ENCODE measurements around the gene CCDC38.
"Not testable (repeated sequence)": the region's sequence is repeated elsewhere in the genome, so short reads cannot be mapped to it uniquely, and the experiment has no call there.

Gene CCDC38

DNA sequence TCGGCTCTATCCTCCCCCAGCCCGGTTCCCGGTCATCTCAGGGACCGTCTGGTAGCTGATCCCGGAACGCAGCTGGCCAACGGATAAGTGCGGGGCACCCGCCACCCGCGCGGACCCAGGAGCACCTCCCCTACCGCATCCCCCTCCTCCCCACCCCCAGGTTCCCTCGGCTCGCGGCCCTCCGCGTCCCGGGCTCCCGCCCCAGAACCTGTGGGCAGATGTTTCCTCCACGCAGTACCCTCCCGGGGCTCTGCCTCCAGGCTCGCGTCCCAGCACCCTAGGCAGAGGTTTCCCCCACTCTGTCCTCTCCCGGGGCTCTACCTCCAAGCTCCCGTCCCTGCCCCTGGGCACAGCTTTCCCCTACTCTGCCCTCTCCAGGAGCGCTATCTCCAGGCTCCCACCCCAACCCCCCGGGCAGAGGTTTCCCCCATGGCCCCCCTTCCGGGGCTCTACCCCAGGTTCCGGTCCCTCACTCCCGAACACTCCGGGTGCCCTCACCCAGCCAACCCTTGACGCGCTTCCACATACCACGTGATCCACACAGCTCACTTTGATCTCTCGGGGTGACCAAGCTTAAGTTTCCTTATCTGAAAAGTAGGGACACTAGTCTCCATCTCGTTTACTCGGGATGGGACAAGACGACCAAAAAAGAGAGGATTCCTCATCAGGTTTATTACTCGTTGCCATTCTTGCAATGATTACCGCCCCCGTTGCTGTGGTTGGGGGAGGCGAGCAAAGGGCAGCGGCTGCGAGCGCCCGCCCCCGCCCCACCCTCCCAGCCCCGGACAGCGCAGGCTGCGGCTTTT lies at the start of gene CCDC38:
Gene CCDC38, minus strand, starts transcription at position 91 of the 806 bp plus-strand sequence. CDS start 6,105 bp downstream, outside the sequence.
- peak; percentile 87 for DNase-seq (ENCODE audit: low spot score)

DNA sequence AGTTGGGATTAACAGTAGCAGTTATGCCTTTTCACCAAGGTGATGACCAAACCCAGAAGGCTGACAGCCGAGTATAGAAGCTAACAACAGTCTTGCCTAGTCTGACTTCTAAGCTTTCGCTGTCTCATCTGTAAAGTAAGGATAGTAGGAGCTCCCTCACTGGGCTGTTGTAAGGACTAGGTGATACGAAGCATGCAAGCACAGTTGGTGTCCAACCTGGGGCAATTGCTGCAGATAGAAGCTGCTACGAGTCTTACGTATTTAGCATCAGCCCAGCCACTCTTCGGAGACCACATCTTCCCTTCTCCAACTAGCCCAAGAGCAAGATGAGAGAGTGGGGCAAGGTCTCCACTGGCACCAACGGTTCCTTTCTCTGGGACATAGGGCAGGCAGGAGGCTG lies 47.7 kb upstream of the CCDC38 start:
- DNase-seq (ENCODE audit: low spot score), result no peak

DNA sequence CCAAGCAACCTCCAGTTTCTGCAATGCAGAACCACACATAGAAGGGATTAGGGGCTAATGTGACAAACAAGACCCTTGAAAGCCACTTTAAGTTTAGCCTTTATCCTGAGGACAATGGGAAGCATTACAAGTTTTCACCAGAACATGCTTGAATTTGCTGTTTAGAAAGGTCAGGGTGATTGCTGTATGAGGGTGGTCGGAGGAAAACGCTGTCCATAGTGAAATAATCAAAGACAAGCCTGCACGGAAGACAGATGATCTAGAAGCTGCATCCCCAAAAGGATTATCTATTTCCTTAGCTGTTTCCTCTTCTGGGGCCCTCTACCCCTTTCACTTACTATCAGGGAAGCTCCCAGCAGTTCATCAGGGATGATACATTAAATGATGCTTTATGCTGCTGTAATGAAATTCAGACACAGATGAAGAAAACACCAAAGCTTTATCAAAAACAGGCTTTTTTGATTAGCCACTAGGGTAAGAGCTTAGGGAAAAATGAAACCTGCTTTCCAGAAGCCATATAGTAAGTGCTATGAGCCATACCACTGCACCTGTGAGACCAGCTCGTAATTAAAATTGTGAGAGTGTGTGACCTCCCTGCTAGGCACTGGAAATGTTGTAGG lies 47.2 kb upstream of the CCDC38 start:
- DNase-seq (ENCODE audit: low spot score), result no peak

DNA sequence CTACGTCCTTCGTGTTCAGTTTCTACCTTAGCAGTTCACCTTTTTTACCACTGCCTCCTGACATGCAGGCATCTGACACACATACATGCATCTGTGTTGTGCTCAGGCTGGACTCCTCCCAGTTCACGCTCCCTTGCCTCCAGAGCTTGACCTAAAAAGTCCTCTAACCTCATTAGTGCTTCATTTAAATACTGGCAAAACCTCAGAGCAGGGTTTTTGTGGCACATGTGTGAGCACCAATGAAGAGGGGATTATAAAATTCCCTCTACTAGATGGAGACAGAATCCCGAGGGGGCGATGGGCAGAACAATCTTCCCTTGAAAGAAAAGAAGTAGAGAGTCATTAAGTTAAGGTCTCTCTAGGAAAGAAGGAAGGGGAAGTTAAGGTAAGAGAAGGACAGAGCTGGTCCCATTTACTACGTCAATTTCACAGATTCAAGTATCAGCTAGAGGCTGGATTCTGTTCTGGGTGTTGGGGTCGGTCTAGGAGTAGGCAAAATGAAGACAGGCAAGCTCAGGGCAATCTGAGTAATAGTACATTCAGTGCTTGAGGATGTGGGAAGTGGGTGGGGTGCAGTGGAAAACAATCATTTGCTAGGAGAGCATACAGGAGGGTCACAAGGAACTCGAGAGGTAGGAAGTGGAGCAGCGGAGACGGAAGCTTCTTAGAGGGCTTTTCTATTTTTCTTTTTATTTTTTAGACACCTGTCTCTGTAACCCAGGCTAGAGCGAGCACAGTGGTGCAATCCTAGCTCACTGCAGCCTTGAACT lies 46.3 kb upstream of the CCDC38 start:
- DNase-seq (ENCODE audit: low spot score), result peak; percentile 13

DNA sequence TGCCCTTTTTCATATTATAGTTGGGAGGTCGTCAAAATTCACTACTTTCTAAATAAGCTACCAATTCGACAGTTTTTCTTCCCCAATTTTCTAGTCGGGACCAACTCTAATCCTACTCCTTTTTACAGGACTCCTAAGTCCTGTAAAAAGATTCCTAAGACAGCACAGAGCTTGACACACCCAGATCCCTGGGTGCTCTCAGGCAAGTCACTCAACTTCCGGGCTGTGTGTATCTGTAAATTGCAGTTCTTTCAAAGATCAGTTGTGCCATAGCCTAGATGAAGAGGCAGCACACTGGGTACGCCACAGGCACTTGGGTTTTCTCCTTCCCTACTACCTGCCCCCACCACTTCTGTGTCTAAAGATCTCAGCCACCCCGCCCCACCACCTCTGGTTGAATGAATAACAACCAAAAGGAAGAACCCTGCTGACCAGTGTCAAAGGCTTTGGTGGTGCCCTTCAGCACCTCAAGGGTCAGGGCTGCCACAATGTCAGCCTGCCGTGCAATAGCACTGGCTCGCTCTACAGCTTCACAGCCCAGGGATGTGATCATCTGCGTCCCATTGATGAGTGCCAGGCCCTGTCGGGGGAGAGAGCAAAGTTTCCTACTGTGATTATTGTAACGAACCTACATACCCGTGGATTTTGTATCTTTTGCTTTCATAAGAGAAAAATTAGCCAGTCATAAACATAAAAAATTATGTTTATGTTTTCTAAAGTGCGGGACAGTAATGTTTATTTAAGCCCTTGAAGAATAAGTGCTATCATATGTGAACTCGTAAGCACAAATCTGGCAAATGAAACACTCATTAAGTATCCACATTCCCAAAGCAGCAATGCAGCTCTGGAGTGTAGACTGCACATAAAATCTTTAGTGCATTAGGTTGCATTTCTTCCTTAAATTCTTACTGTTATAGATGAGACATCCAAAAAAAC lies 44.5 kb upstream of the CCDC38 start:
- peak; percentile 47 for DNase-seq (ENCODE audit: low spot score)

DNA sequence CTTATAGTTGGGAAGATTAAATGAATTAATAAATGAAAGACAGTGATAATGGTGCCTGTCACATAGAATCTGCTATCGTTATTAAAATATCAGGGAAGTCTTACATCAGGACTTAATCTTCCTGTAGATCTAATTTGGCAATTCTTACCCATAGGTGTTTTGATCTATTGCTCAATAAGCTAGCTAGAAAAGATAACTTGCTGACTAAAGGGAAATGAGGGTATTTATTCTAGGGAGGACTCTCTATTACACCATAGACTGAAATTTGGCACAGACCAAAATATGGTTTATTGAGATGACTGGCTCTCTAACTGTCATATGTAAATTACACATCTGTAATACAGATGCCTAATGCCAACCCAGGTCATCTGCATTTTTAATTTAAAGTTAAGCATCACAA lies 42.3 kb upstream of the CCDC38 start:
- DNase-seq (ENCODE audit: low spot score), result no peak

DNA sequence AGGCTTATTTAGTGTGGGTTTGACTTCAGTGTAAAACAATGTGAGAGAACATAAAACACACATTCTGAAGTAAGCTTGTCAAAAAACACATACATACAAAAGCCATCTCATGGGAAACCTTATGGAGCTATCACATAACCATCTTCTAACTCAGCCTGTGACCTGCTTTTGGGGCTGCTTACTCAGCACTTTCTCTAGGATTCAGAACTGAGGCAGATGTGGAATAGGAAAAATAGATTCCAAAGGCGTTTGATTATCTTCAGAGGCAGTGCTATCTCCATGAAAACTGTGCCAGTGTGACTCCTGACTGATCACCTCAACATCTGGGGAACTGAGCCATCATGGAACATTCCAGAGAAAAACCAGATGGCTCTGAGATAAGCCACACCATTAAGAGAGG lies 40.2 kb upstream of the CCDC38 start:
- peak; percentile 3 for DNase-seq (ENCODE audit: low spot score)

DNA sequence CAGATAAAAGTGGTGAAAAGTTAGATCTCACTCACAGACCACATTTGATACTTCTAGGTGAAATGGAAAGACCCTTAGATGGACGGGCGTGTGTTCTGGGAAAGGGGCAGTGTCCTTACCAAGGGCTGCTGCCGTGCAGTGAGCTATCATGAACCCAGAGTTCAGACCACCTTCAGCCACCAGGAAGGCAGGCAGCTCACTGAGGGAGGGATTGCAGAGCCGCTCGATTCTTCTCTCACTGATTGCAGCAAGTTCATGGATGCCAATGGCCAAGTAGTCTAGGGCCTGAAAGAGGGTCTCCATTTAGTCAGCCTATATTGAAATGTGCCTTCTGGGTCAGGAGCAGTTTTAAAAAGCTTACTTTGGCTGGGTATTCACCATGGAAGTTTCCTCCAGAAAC lies 38.0 kb upstream of the CCDC38 start:
- peak; percentile 26 for DNase-seq (ENCODE audit: low spot score)

DNA sequence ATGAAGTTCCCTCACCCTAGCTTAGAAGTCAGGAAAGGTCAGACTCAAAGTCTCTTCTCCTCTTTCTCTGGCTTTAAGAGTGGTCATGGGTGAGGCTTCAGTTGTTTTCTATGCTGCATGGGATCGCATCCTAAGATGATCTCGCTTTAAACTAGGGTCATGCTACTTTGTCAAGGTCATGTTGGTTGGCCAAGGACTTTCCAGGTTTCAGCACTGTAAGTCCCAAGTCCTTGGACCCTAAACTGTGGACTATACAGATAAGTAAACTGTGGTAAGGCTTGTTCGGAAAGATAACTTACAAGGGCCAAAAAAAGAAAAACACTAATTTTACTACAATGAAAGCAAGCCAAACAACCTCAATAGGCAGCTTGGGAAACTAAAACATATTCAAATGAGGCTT lies 36.4 kb upstream of the CCDC38 start:
- peak; percentile 7 for DNase-seq (ENCODE audit: low spot score)

DNA sequence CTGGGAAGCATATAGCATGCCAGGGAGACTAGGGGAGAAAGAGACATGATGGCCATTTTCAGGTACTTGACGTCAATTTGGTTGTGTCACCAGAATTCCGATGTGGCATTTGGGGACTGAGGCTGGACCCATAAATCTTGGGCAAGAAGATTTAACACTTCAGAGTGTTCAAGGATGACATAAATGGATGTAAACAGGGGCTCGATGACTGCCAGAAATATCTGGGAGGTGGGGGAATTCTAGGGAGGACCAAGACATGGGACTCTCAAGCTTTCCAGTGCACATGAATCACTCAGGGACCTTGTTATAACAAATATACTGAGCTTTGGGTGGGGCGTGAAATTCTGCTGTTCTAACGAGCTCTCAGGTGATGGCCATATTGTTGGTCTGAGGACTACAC lies 35.9 kb upstream of the CCDC38 start:
- DNase-seq (ENCODE audit: low spot score), result peak; percentile 15

DNA sequence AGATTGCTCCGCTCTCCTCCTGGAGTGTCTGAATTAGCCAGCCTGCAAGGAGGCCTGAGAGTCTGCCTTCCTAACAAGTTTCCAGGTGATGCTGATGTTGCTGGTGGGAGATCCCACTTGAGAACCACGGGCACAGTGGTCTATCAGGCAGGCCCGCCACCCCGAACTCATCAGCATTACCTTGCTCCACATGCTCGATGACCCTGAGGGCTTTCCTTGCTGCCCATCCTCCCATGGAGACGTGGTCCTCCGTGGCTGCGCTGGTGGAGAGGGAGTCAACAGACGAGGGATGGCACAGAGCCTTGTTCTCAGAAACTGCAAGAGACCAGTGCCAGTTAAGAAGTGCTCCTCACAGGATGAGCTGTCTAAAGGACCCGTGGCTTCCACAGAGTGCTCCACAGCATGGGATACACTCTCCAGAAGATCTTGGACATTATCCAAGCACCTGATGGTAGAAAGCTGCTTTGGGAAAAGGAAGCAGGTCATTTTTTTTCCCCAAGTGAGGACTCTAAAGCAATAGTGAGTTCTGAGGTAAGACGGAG lies 35.4 kb upstream of the CCDC38 start:
- peak; percentile 29 for DNase-seq (ENCODE audit: low spot score)

DNA sequence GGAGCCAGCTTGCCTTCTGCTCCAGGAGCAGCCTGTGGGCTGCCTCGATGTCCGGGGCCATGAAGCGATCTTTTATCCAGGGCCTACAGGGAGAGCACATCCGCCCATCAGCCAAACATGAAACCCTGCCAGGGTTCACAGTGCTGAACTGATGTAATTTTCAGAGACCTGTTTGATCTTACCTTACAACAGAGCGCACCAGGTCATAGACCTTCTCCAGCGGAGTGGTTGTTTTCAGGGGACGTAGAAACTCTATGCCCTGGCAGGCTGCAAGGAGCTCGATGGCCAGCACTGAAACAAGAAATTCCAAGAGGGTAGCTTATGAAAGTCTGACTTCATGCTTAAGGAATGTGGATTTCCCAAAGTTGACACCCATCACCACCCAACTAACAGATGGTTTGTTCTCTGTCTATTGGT lies 34.0 kb upstream of the CCDC38 start:
- DNase-seq (ENCODE audit: low spot score), result no peak

DNA sequence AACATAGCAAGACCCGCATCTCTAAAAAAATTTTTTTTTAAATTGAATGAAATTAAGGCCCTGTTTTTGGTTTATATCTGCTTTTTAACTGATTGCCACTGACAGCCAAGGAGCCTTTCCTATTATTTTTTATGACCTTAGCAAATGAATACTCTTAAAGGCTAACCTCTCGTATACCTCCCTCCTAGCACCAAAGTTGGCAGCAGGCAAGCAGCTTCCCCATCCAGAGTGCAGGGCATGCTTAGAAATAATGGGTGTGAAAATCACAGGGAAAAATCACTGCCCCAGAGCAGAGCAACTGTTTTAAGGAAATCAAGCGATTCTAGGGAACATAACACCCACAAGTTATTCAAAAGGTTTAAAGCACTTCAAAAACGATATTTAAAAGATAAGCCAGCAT lies 33.1 kb upstream of the CCDC38 start:
- no peak for DNase-seq (ENCODE audit: low spot score)

DNA sequence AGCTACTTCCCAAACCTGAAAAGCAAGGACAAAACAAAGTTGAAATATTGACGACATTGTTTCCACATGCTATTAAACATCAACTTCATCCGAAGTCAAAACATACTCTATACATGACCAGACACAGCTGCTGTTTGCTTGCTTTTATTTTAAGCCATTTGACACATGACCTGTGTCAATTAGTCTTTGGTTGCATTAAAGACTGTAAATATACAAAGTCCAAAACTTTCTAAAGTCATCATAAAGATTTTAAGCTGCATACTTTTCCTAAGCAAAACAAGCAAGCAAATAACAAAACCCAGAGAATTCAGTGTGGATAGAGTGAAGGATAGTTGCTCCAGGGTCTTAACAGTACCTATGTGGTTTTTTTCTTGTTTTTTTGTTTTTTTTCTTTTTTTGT lies 31.9 kb upstream of the CCDC38 start:
- DNase-seq (ENCODE audit: low spot score), result no peak

DNA sequence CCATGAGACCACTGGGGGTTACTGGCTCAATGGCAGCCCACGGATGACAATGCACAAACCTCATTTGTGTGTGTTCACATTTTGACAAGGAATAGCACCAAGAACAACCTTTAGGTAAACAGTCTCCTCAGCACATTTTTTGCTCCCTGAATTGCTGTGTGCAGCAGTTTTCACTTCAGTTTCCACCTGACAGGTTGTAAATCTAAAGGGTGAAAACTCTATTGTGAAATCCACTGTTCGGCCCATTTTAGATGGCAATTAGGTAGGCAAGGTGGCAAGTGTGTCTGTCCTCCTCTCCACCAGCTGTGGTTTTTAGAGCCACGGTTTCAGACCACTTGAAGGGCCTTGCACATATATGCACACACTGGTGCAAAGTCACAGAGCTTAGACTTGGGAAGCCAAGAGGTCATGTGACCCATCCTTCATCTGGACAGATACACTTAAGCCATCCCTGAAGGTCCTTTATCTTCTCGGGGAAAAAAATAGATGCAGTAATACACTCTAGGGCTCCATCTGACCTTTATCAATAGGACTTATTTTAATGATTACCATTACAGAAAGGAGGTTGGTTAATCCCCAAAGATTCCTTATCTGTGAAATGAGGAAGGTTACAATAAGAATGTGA lies 30.5 kb upstream of the CCDC38 start:
- DNase-seq (ENCODE audit: low spot score), result no peak

DNA sequence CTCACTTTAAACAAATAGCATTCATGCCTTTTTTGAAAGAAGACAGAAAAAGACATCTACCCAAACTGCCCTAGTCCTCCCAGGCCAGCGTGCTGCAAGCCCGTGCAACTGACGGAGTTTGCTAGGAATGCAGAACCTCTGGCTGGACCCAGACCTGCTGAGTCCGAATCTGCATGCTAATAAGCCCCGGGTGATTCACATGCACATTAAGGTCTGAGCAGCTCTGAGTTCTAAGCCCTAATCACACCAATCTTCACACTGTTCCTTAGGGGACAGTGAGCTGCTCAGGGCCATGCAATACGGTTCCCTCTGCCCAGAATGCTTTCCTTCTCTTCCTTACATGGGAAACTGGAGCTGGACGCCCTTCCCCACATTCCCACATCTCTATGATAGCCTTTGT lies 28.5 kb upstream of the CCDC38 start:
- DNase-seq (ENCODE audit: low spot score), result peak; percentile 49

DNA sequence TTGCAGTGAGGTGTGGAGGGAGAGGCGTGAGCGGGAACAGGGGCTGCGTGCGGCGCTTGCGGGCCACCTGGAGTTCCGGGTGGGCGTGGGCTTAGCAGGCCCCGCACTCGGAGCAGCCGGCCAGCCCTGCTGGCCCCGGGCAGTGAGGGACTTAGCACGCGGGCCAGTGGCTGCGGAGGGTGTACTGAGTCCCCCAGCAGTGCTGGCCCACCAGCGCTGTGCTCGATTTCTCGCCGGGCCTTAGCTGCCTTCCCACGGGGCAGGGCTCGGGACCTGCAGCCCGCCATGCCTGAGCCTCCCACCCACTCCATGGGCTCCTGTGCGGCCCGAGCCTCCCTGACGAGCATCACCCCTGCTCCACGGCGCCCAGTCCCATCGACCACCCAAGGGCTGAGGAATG lies 26.7 kb upstream of the CCDC38 start:
- DNase-seq (ENCODE audit: low spot score), result not testable (repeated sequence)

DNA sequence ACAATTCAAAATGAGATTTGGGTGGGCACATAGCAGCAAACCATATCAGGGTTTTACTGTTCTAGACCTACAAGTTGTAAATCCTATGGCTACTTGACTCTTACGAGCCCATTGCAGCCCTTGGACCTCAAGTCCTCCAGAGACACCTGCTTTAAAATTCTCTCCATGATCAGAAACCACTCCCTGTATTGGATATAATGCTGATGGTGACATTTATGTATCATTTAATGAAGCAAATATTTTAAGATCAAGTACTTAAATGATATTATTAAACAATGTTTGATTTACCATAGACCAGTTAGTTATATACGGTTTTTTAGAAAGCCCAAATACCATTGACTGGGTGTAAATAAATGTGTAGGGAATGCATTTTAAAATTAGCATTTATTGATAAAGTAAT lies 24.9 kb upstream of the CCDC38 start:
- DNase-seq (ENCODE audit: low spot score), result no peak

DNA sequence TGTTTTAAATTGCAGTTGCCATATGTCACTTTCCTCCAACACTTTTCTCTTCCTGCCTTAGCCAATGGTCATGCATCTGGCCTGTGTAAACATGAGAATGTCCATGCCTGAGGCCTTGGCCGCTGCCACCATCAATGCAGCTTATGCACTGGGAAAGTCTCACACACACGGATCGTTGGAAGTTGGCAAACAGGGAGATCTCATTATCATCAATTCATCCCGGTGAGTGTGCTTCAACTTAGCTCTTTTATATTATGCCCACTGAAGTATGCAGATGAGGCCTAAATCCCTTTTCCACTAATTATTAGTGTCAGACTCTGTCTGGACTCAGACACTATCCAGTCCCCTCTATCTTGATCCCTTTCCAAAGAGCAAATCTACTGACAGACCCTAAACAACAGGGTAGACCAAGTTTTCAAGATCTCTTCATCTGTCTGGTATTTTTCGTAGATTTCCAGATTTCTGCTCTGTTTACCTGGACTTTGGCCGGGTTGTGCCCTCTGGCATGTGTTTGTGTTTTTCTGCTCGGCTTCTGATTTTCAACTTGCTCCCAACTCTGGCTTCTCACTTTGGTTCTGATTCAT lies 24.0 kb upstream of the CCDC38 start:
- no peak for DNase-seq (ENCODE audit: low spot score)

DNA sequence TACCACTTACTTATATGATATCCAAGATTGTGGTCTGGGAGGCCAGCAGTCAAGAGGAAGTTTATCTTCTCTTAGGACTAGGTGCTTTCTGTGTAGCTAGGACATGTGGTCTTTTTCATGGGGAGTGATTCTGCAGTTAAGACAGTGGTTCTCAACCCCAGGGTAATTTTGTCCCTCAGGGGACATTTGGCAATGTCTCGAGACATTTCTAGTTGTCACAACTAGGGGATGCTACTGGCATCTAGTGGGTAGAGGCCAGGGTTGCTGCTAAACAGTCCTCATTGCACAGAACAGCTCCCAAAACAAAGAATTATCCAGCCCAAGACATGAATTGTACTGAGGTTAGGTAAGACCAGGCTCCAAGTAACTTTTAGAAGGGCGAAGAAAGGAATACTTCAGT lies 20.7 kb upstream of the CCDC38 start:
- DNase-seq (ENCODE audit: low spot score), result no peak

DNA sequence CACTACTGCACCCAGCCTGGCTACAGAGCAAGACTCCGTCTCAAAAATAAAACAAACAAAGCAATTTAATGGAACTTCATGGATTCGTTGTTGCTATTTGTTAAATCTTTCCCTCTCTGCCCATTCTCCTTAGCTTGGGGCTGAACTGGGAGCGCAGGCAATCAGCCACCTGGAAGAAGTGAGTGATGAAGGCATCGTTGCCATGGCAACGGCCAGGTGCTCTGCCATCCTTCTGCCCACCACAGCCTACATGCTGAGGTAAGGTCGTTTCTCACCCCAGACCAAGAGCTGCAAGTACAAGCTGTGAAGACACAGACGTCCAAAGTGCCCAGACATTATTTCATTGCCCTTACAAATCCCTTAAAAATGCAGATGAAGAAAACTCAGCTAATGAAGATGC lies 19.8 kb upstream of the CCDC38 start:
- no peak for DNase-seq (ENCODE audit: low spot score)

Data from ecto neural progenitor cell (in vitro differentiated cells).